Fibroblast of lung (primary cell): ENCODE results near the gene GLDC. TPM values are rescaled to one million over a fixed set of nuclear protein-coding genes. Genes with fewer than 3 reads are reported as not detected.

ENCODE experiments used
- DNase-seq, 2 donors: peaks; one replicate each; pipeline versions ENCODE4 v3.0.0 to v3.0.0-alpha.2; 2010; ENCODE audit warnings: low read depth in 2 of 2
- H2AFZ ChIP-seq: 2 replicates; pipeline ENCODE4 v1.5.1; 2012; ENCODE audit warnings: low read length, control low read depth, inconsistent platforms
- H3K27ac ChIP-seq: 2 replicates; pipeline ENCODE4 v1.5.1; 2011; ENCODE audit warnings: low read length, control low read depth; ENCODE audit not compliant: insufficient read depth
- H3K27me3 ChIP-seq: 2 replicates; pipeline ENCODE4 v1.5.1; 2011; ENCODE audit warnings: mild to moderate bottlenecking, low read length; ENCODE audit not compliant: control insufficient read depth, insufficient read depth
- H3K36me3 ChIP-seq: 2 replicates; pipeline ENCODE4 v1.5.1; 2011; ENCODE audit warnings: low read length; ENCODE audit not compliant: control insufficient read depth, insufficient read depth
- H3K4me1 ChIP-seq: 2 replicates; pipeline ENCODE4 v1.5.1; 2011; ENCODE audit warnings: low read length; ENCODE audit not compliant: control insufficient read depth, insufficient read depth; ENCODE audit errors: extremely low read depth
- H3K4me2 ChIP-seq: 2 replicates; pipeline ENCODE4 v1.5.1; 2011; ENCODE audit warnings: low read length, control low read depth; ENCODE audit not compliant: insufficient read depth; ENCODE audit errors: extremely low read depth
- H3K4me3 ChIP-seq, 4 experiments: fragments of 200-600 bp in 1 of 4; sonication (generic) in 1 of 4; replicated peaks in 1 of 4; 2 replicates each; pipeline ENCODE4 v1.5.1; 2011 to 2016; ENCODE audit warnings: low read length in 4 of 4, low read depth in 3 of 4, mild to moderate bottlenecking in 3 of 4, control low read depth in 2 of 4, inconsistent platforms in 1 of 4, mixed read lengths in 1 of 4; ENCODE audit not compliant: insufficient read depth in 1 of 4; ENCODE audit errors: control extremely low read depth in 1 of 4
- H3K79me2 ChIP-seq: 2 replicates; pipeline ENCODE4 v1.5.1; 2012; ENCODE audit warnings: mild to moderate bottlenecking, low read length, inconsistent platforms; ENCODE audit not compliant: control insufficient read depth, insufficient read depth
- H3K9ac ChIP-seq: 2 replicates; pipeline ENCODE4 v1.5.1; 2011; ENCODE audit warnings: mild to moderate bottlenecking, low read length, control low read depth; ENCODE audit not compliant: insufficient read depth
- H3K9me3 ChIP-seq: 2 replicates; pipeline ENCODE4 v1.5.1; 2012; ENCODE audit warnings: low read depth, low read length; ENCODE audit not compliant: control insufficient read depth, insufficient read depth
- H4K20me1 ChIP-seq: 2 replicates; pipeline ENCODE4 v1.5.1; 2011; ENCODE audit warnings: low read length; ENCODE audit not compliant: control insufficient read depth, insufficient read depth; ENCODE audit errors: extremely low read depth
- CTCF ChIP-seq, 2 donors: IDR thresholded peaks in 1 of 2; conservative IDR thresholded peaks in 1 of 2; 1 replicate in 1 of 2; 2 replicates in 1 of 2; pipeline ENCODE4 v1.5.1; 2011 to 2012; ENCODE audit warnings: low read length in 2 of 2, control low read depth in 1 of 2, inconsistent platforms in 1 of 2, low read depth in 1 of 2, mild to moderate bottlenecking in 1 of 2
- EZH2 ChIP-seq: IDR thresholded peaks from 2 replicates; pipeline ENCODE4 v1.5.1; 2012; ENCODE audit warnings: low read length, control low read depth, mild to moderate bottlenecking; ENCODE audit errors: missing control alignments
- polyA plus RNA-seq, 2 donors: library from polyadenylated mRNA; depleted of rRNA in 1 of 2; stranded (reverse) in 1 of 2; unstranded in 1 of 2; fragments of >200 nt; gene quantifications; 2 replicates each; pipeline ENCODE4 v1.2.1, GENCODE V29; 2011 to 2012; ENCODE audit warnings: missing spikeins in 1 of 2
- total RNA-seq: library from RNA; depleted of rRNA; stranded (reverse); fragments of >200 nt; gene quantifications from 2 replicates; pipeline ENCODE4 v1.2.1, GENCODE V29; 2014

GLDC gene
- total and polyA plus RNA-seq, 2 donors (not counting 1 experiment from before 2014, with no cell fraction given), result 0.45 to 0.83 TPM

- peak overlapping the region; percentile 24 for H2AFZ ChIP-seq
- no peaks in the 10 kb centered on the region for H3K27me3 ChIP-seq
- H3K9ac ChIP-seq, result no peak overlapping the region
- no peaks in the 10 kb centered on the region for H3K79me2 ChIP-seq
- peak overlapping the region; percentile 90 for H3K4me2 ChIP-seq
- no peaks in the 10 kb centered on the region for H3K36me3 ChIP-seq
- peak overlapping the region; percentile 0 to 49 (median 32) for H3K4me3 ChIP-seq
- no peaks in the 10 kb centered on the region for H3K9me3 ChIP-seq
- no peaks in the 10 kb centered on the region for H4K20me1 ChIP-seq
- TF ChIP-seq EZH2 (no peak), CTCF (conservative IDR thresholded peaks at IDR 0.05 in 1 of 2, IDR thresholded peaks at IDR 0.05 in 1 of 2; ENCODE audit: low read depth in 1 of 2, low read length in 2 of 2) (no peak)
- H3K4me1 ChIP-seq, result peaks cover 15% of the 10 kb centered on the region
- DNase-seq, result peak; percentile 92 to 98
- H3K27ac ChIP-seq, result peak overlapping the region; percentile 91
Observed at GRCh38 chr9:6567140-6567591, 78.4 kb downstream of the GLDC start.

GRCh38 chr9:6566409-6567139 is 79.0 kb downstream of the GLDC start:
- Histone ChIP-seq H3K4me2 (peak overlapping the region; percentile 90), H3K79me2 (no peaks in the 10 kb centered on the region), H3K9me3 (no peaks in the 10 kb centered on the region), H2AFZ (peak overlapping the region; percentile 46), H3K27ac (peak overlapping the region; percentile 91), H3K36me3 (no peaks in the 10 kb centered on the region), H4K20me1 (no peaks in the 10 kb centered on the region), H3K9ac (peak overlapping the region; percentile 25), H3K4me3 (peak overlapping the region in 3 of 4 experiments; percentile 15 to 49 (median 48)), H3K4me1 (peaks cover 15% of the 10 kb centered on the region), H3K27me3 (no peaks in the 10 kb centered on the region)
- TF ChIP-seq CTCF (conservative IDR thresholded peaks at IDR 0.05 in 1 of 2, IDR thresholded peaks at IDR 0.05 in 1 of 2; ENCODE audit: low read depth in 1 of 2, low read length in 2 of 2) (no peak), EZH2 (no peak)
- peak; percentile 95 to 99 for DNase-seq

- Histone ChIP-seq H4K20me1 (no peaks in the 10 kb centered on the region), H3K9me3 (no peaks in the 10 kb centered on the region), H2AFZ (peak overlapping the region; percentile 58), H3K36me3 (no peaks in the 10 kb centered on the region), H3K4me2 (no peak overlapping the region), H3K79me2 (no peaks in the 10 kb centered on the region), H3K27me3 (no peaks in the 10 kb centered on the region), H3K9ac (no peak overlapping the region), H3K27ac (no peak overlapping the region), H3K4me1 (peaks cover 15% of the 10 kb centered on the region), H3K4me3 (no peak overlapping the region)
- no peak for TF ChIP-seq CTCF (conservative IDR thresholded peaks at IDR 0.05 in 1 of 2, IDR thresholded peaks at IDR 0.05 in 1 of 2; ENCODE audit: low read depth in 1 of 2, low read length in 2 of 2)
- no peak for TF ChIP-seq EZH2
- DNase-seq, result no peak
Observed at GRCh38 chr9:6565312-6565711, 80.2 kb downstream of the GLDC start.
